Omental fat pad (tissue), 4 donors: Measurements from ENCODE around the gene ACIN1. TPM values are rescaled to one million over a fixed set of nuclear protein-coding genes. Genes with fewer than 3 reads are reported as not detected.

ENCODE experiments used
- ATAC-seq: fragments of 150-250 bp; one replicate; pipeline ENCODE4 v1.9.1; 2016; ENCODE audit warnings: mild to moderate bottlenecking, moderate library complexity; ENCODE audit not compliant: low FRiP score
- DNase-seq: peaks from one replicate; pipeline ENCODE4 v3.0.0-alpha.2; 2019; ENCODE audit warnings: low spot score
- total RNA-seq, 4 donors: library from RNA; depleted of rRNA; stranded (reverse); fragments of >200 nt; gene quantifications; one replicate each; pipeline ENCODE4 v1.1.0, GENCODE V29; 2016
- TF ChIP-seq, protein P1 (sequence below), 3 donors: fragments of 450-650 bp; IDR thresholded peaks; one replicate each; pipeline ENCODE4 v1.5.1; 2016 to 2017; ENCODE audit warnings: antibody characterized with exemption in 3 of 3, mild to moderate bottlenecking in 3 of 3, moderate library complexity in 2 of 3

The ACIN1 gene
- total RNA-seq, 4 donors from 2014 or later: 85.6 to 143 (median 120) TPM

- DNase-seq: no peak
- no peak for ATAC-seq
- TF ChIP-seq, protein P1, sequence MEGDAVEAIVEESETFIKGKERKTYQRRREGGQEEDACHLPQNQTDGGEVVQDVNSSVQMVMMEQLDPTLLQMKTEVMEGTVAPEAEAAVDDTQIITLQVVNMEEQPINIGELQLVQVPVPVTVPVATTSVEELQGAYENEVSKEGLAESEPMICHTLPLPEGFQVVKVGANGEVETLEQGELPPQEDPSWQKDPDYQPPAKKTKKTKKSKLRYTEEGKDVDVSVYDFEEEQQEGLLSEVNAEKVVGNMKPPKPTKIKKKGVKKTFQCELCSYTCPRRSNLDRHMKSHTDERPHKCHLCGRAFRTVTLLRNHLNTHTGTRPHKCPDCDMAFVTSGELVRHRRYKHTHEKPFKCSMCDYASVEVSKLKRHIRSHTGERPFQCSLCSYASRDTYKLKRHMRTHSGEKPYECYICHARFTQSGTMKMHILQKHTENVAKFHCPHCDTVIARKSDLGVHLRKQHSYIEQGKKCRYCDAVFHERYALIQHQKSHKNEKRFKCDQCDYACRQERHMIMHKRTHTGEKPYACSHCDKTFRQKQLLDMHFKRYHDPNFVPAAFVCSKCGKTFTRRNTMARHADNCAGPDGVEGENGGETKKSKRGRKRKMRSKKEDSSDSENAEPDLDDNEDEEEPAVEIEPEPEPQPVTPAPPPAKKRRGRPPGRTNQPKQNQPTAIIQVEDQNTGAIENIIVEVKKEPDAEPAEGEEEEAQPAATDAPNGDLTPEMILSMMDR (IDR thresholded peaks at IDR 0.05): no peak
Observed at GRCh38 chr14:23066855-23067744, 27.8 kb downstream of the ACIN1 start.

GRCh38 chr14:23066368-23066767, 28.6 kb downstream of the ACIN1 start:
- DNase-seq: no peak
- no peak for ATAC-seq
- TF ChIP-seq, protein P1 (IDR thresholded peaks at IDR 0.05): no peak

DNA sequence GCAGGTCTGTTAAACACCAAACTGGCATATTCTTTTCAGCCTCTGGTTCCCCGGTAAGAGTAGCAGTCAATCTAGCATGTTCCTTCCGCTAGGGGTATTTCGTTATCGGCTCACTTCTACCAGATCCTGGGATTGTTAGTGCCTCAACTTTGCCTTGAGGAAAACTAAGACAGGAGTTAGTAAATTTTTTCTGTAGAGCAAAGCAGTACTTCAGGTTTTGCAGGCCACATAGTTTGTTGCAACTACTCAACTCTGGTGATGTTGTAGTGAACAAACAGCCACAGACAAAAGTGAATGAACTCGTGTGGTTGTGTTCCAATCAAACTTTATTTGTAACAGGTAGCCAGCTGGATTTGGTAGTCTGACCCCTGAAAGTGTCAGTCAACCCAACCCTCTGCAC, 31.3 kb downstream of the ACIN1 start:
- DNase-seq: no peak
- no peak for ATAC-seq
- TF ChIP-seq, protein P1 (IDR thresholded peaks at IDR 0.05): no peak

GRCh38 chr14:23062002-23062401, 32.9 kb downstream of the ACIN1 start:
- ATAC-seq: peak; percentile 80
- DNase-seq: peak; percentile 64
- TF ChIP-seq, protein P1 (IDR thresholded peaks at IDR 0.05): no peak

- DNase-seq: no peak
- TF ChIP-seq, protein P1 (IDR thresholded peaks at IDR 0.05): no peak
- ATAC-seq: no peak
Observed at GRCh38 chr14:23060536-23061260, 34.2 kb downstream of the ACIN1 start.

- no peak for DNase-seq
- TF ChIP-seq, protein P1 (IDR thresholded peaks at IDR 0.05): no peak
- no peak for ATAC-seq
Observed at GRCh38 chr14:23058654-23059504, 36.1 kb downstream of the ACIN1 start.
